OCI-LY3 (cell line): ENCODE results near the gene TCERG1L.

Source experiments
- H2AFZ ChIP-seq: fragments of 200-600, 300-600 bp; shearing (Covaris generic); 2 replicates; pipeline ENCODE4 v1.6.0; 2014; ENCODE audit warnings: antibody characterized with exemption, low read depth, low read length
- H3K27ac ChIP-seq: fragments of 200-600, 300-600 bp; sonication (generic); 2 replicates; pipeline ENCODE4 v1.5.1; 2014; ENCODE audit warnings: mild to moderate bottlenecking, low read length, moderate library complexity, mixed read lengths
- H3K27me3 ChIP-seq: fragments of 200-600, 300-600 bp; sonication (generic); 2 replicates; pipeline ENCODE4 v1.6.1; 2014; ENCODE audit warnings: low read depth, low read length, mixed read lengths
- H3K36me3 ChIP-seq: fragments of 200-600, 300-600 bp; sonication (generic); replicated peaks from 2 replicates; pipeline ENCODE3; 2014; ENCODE audit warnings: low read depth, low read length, mixed read lengths
- H3K4me1 ChIP-seq: fragments of 300-600, 200-600 bp; sonication (generic); 2 replicates; pipeline ENCODE4 v1.6.1; 2014; ENCODE audit warnings: low read length, mixed read lengths
- H3K4me2 ChIP-seq: fragments of 200-600, 300-600 bp; sonication (generic); 2 replicates; pipeline ENCODE4 v1.6.1; 2014; ENCODE audit warnings: low read length, mixed read lengths
- H3K4me3 ChIP-seq: fragments of 300-600, 200-600 bp; sonication (generic); 2 replicates; pipeline ENCODE4 v1.5.1; 2014; ENCODE audit warnings: antibody characterized with exemption, mild to moderate bottlenecking, low read length, moderate library complexity
- H3K79me2 ChIP-seq: fragments of 300-600, 200-600 bp; shearing (Covaris generic); 2 replicates; pipeline ENCODE4 v1.6.1; 2014; ENCODE audit warnings: mild to moderate bottlenecking, low read length, mixed read lengths
- H3K9ac ChIP-seq: fragments of 300-600, 200-600 bp; shearing (Covaris generic); 2 replicates; pipeline ENCODE4 v1.6.0; 2014; ENCODE audit warnings: mild to moderate bottlenecking, low read length, moderate library complexity
- H3K9me3 ChIP-seq: fragments of 200-600, 300-600 bp; shearing (Covaris generic); 2 replicates; pipeline ENCODE4 v1.6.1; 2014; ENCODE audit warnings: low read length, mixed read lengths; ENCODE audit not compliant: insufficient read depth
- H4K20me1 ChIP-seq: fragments of 200-600, 300-600 bp; sonication (generic); 2 replicates; pipeline ENCODE4 v1.6.1; 2016; ENCODE audit warnings: low read length, mixed read lengths; ENCODE audit not compliant: insufficient read depth
- CTCF ChIP-seq: fragments of 200-600, 300-600 bp; sonication (generic); IDR thresholded peaks from 2 replicates; pipeline ENCODE4 v1.5.1; 2014; ENCODE audit warnings: antibody characterized with exemption, low read length, low read depth
- EZH2phosphoT487 ChIP-seq: fragments of 200-600 bp; shearing (Covaris generic); IDR thresholded peaks from 2 replicates; pipeline ENCODE4 v1.6.1; 2018; ENCODE audit warnings: antibody characterized with exemption, mixed run types, low read depth

Gene TCERG1L

GRCh38 chr10:131087464-131088215 lies 223.9 kb downstream of the TCERG1L start:
- Histone ChIP-seq H3K4me1 (no peaks in the 10 kb centered on the region), H2AFZ (no peak overlapping the region), H3K9me3 (no peaks in the 10 kb centered on the region), H4K20me1 (no peaks in the 10 kb centered on the region), H3K4me3 (no peak overlapping the region), H3K36me3 (no peaks in the 10 kb centered on the region), H3K27me3 (no peaks in the 10 kb centered on the region), H3K79me2 (no peaks in the 10 kb centered on the region), H3K9ac (no peak overlapping the region), H3K27ac (no peak overlapping the region), H3K4me2 (no peak overlapping the region)
- TF ChIP-seq EZH2phosphoT487, result no peak

- no peak overlapping the region for H2AFZ ChIP-seq
- H3K9me3 ChIP-seq, result no peaks in the 10 kb centered on the region
- H4K20me1 ChIP-seq, result no peaks in the 10 kb centered on the region
- no peaks in the 10 kb centered on the region for H3K79me2 ChIP-seq
- no peaks in the 10 kb centered on the region for H3K36me3 ChIP-seq
- H3K27me3 ChIP-seq, result no peaks in the 10 kb centered on the region
- H3K9ac ChIP-seq, result no peak overlapping the region
- TF ChIP-seq CTCF, result no peak
- no peak for TF ChIP-seq EZH2phosphoT487
- H3K4me3 ChIP-seq, result no peak overlapping the region
- H3K4me2 ChIP-seq, result no peak overlapping the region
- no peak overlapping the region for H3K27ac ChIP-seq
- no peaks in the 10 kb centered on the region for H3K4me1 ChIP-seq
Observed at GRCh38 chr10:131086511-131086910, 225.0 kb downstream of the TCERG1L start.

- H3K27ac ChIP-seq, result no peak overlapping the region
- no peak for TF ChIP-seq EZH2phosphoT487
- no peak for TF ChIP-seq CTCF
Observed at GRCh38 chr10:131086094-131086493, 225.4 kb downstream of the TCERG1L start.

GRCh38 chr10:131085091-131085860 lies 226.2 kb downstream of the TCERG1L start:
- no peaks in the 10 kb centered on the region for H3K4me1 ChIP-seq

More at GRCh38 chr10:131086094-131086493, 225.4 kb downstream of the TCERG1L start:
- Histone ChIP-seq H2AFZ (no peak overlapping the region), H3K4me3 (no peak overlapping the region), H3K36me3 (no peaks in the 10 kb centered on the region), H3K9ac (no peak overlapping the region), H3K4me1 (no peaks in the 10 kb centered on the region), H3K27me3 (no peaks in the 10 kb centered on the region), H4K20me1 (no peaks in the 10 kb centered on the region), H3K4me2 (no peak overlapping the region), H3K79me2 (no peaks in the 10 kb centered on the region), H3K9me3 (no peaks in the 10 kb centered on the region)

More at GRCh38 chr10:131085091-131085860, 226.2 kb downstream of the TCERG1L start:
- Histone ChIP-seq H3K27ac (no peak overlapping the region), H2AFZ (no peak overlapping the region), H3K4me3 (no peak overlapping the region), H3K9ac (no peak overlapping the region), H3K9me3 (no peaks in the 10 kb centered on the region), H3K79me2 (no peaks in the 10 kb centered on the region), H3K27me3 (no peaks in the 10 kb centered on the region), H4K20me1 (no peaks in the 10 kb centered on the region), H3K4me2 (no peak overlapping the region), H3K36me3 (no peaks in the 10 kb centered on the region)
- TF ChIP-seq EZH2phosphoT487 (no peak), CTCF (no peak)
